Panc1 (cell line): ENCODE measurements around the gene NPB. TPM values are rescaled to one million over a fixed set of nuclear protein-coding genes. Genes with fewer than 3 reads are reported as not detected.

Source experiments
- ATAC-seq: fragments of 200-7000 bp; cut with Tn5 transposase; 2 replicates; pipeline ENCODE4 v1.9.1; 2020; ENCODE audit warnings: mild to moderate bottlenecking, moderate library complexity
- BruUV-seq: library from RNA; stranded (reverse); fragments of 400-500 nt; replicated peaks from 2 replicates; lab custom pipeline; 2021; lab: Mats Ljungman, UMichigan
- CTCF ChIA-PET: fragments of 300-600 bp; sonication (Branson Sonifier 250); formaldehyde crosslinking; loops from one replicate; lab custom pipeline; 2022; ENCODE audit warnings: antibody characterized with exemption; lab: Charles Lee
- POLR2A ChIA-PET: fragments of 300-600 bp; sonication (Branson Sonifier 250); formaldehyde crosslinking; loops from one replicate; lab custom pipeline; 2022; ENCODE audit warnings: antibody characterized with exemption; lab: Charles Lee
- DNase-seq: peaks from one replicate; pipeline ENCODE4 v3.0.0-alpha.2; 2010; ENCODE audit warnings: low read depth, low spot score
- H3K27ac ChIP-seq: 2 replicates; pipeline ENCODE4 v1.5.1; 2011; ENCODE audit warnings: mild to moderate bottlenecking, low read length, inconsistent platforms
- H3K27me3 ChIP-seq: fragments of 200-500 bp; sonication (Bioruptor generic); 2 replicates; pipeline ENCODE4 v1.6.0; 2014; ENCODE audit warnings: low read length, inconsistent platforms; ENCODE audit not compliant: control insufficient read depth, insufficient read depth
- H3K36me3 ChIP-seq: fragments of 200-500 bp; sonication (Bioruptor generic); 2 replicates; pipeline ENCODE4 v1.5.1; 2014; ENCODE audit warnings: inconsistent platforms, mild to moderate bottlenecking, low read length, moderate library complexity; ENCODE audit not compliant: control insufficient read depth, insufficient read depth
- H3K4me1 ChIP-seq: 2 replicates; pipeline ENCODE4 v1.5.1; 2011; ENCODE audit warnings: inconsistent platforms, mild to moderate bottlenecking, low read length, moderate library complexity; ENCODE audit not compliant: control insufficient read depth, insufficient read depth
- H3K4me3 ChIP-seq, 2 experiments: 2 replicates each; pipeline ENCODE4 v1.5.1; 2011 to 2012; ENCODE audit warnings: low read depth in 2 of 2, low read length in 2 of 2, mild to moderate bottlenecking in 2 of 2, inconsistent platforms in 1 of 2, moderate library complexity in 1 of 2
- H3K9me3 ChIP-seq: fragments of 200-500 bp; sonication (Bioruptor generic); 2 replicates; pipeline ENCODE4 v1.5.1; 2014; ENCODE audit warnings: low read depth, mild to moderate bottlenecking, inconsistent platforms, low read length, moderate library complexity; ENCODE audit not compliant: control insufficient read depth, insufficient read depth
- CTCF ChIP-seq: fragments of 450-650 bp; IDR thresholded peaks from 2 replicates; pipeline ENCODE4 v1.5.1; 2017; ENCODE audit warnings: mild to moderate bottlenecking
- POLR2AphosphoS5 ChIP-seq: IDR thresholded peaks from 2 replicates; pipeline ENCODE4 v1.6.1; 2012; ENCODE audit warnings: mild to moderate bottlenecking, low read depth, low read length, moderate library complexity
- REST ChIP-seq, 2 experiments: IDR thresholded peaks; 2 replicates each; pipeline ENCODE4 v1.6.1; 2011 to 2012; ENCODE audit warnings: low read depth in 2 of 2, control low read depth in 1 of 2, low read length in 1 of 2, mild to moderate bottlenecking in 1 of 2, moderate library complexity in 1 of 2; ENCODE audit not compliant: insufficient read depth in 1 of 2
- SIN3A ChIP-seq: IDR thresholded peaks from 2 replicates; pipeline ENCODE4 v1.6.1; 2012; ENCODE audit warnings: low read depth, mild to moderate bottlenecking, low read length, moderate library complexity, borderline replicate concordance; ENCODE audit not compliant: insufficient read depth
- TCF7L2 ChIP-seq: IDR thresholded peaks from 2 replicates; pipeline ENCODE4 v1.6.1; 2011; ENCODE audit warnings: mild to moderate bottlenecking, low read depth, low read length, inconsistent platforms
- in situ Hi-C: cut with HindIII; loops from 2 replicates; pipeline ENCODE4 v1.10.0; 2016; ENCODE audit warnings: low sequenced_read_pairs, low pct_unique_long_range_greater_than_20kb
- intact Hi-C: fragments of 100-400 bp; cut with micrococcal nuclease; formaldehyde crosslinking; loops from one replicate; pipeline ENCODE4 v1.10.0; 2022; ENCODE audit not compliant: unreplicated experiment
- total RNA-seq: library from RNA; stranded (reverse); gene quantifications from one replicate; pipeline ENCODE4 v1.2.1, GENCODE V29; 2021; ENCODE audit not compliant: unreplicated experiment

NPB gene
- total RNA-seq, 1 experiment from 2014 or later, result 3.9 TPM

- Histone ChIP-seq H3K27me3 (no peaks in the 10 kb centered on the region), H3K27ac (no peak overlapping the region), H3K4me1 (peaks cover 9% of the 10 kb centered on the region), H3K36me3 (peaks cover 33% of the 10 kb centered on the region), H3K9me3 (no peaks in the 10 kb centered on the region), H3K4me3 (peak overlapping the region; percentile 85 to 95)
- ChIA-PET POLR2A (no interaction called here), CTCF (no interaction called here)
- DNase-seq (no peak), ATAC-seq (peak; percentile 14)
- in situ Hi-C loops, result no loop called here
- TF ChIP-seq SIN3A (no peak), REST (IDR thresholded peaks at IDR 0.05; ENCODE audit: insufficient read depth in 1 of 2, low read depth in 2 of 2, low read length in 1 of 2) (no peak), POLR2AphosphoS5 (no peak), CTCF (no peak), TCF7L2 (no peak)
- intact Hi-C loops, result no loop called here
- no TSS peak for BruUV-seq
Measured at GRCh38 chr17:81891303-81891552, 10.8 kb upstream of the NPB start.

- Histone ChIP-seq H3K4me1 (peaks cover 21% of the 10 kb centered on the region), H3K9me3 (no peaks in the 10 kb centered on the region), H3K27me3 (no peaks in the 10 kb centered on the region), H3K27ac (no peak overlapping the region), H3K4me3 (no peak overlapping the region), H3K36me3 (peaks cover 4% of the 10 kb centered on the region; the same call in 1 of the 2 replicates)
- DNase-seq, result no peak
- TF ChIP-seq CTCF (no peak), SIN3A (no peak), POLR2AphosphoS5 (no peak), TCF7L2 (no peak), REST (IDR thresholded peaks at IDR 0.05; ENCODE audit: insufficient read depth in 1 of 2, low read depth in 2 of 2, low read length in 1 of 2) (no peak)
- no TSS peak for BruUV-seq
- ChIA-PET POLR2A (interaction anchor here (0.6 kb wide), 1 partner anchor 29 kb away, joined by 4 read pairs; no protein-coding TSS in a partner anchor), CTCF (no interaction called here)
- intact Hi-C loops (no loop called here), in situ Hi-C loops (no loop called here)
- ATAC-seq, result no peak
Measured at GRCh38 chr17:81895400-81895799, 6.6 kb upstream of the NPB start.
